NCI-H1694 (cell line): ENCODE data around the gene PIP4K2B.

Experiments used
- DNase-seq: peaks from one replicate; lab custom pipeline; 2025; lab: John Stamatoyannopoulos, UW

Gene PIP4K2B

GRCh38 chr17:38746004-38746848, 53.1 kb downstream of the PIP4K2B start:
- no peak for DNase-seq

DNA sequence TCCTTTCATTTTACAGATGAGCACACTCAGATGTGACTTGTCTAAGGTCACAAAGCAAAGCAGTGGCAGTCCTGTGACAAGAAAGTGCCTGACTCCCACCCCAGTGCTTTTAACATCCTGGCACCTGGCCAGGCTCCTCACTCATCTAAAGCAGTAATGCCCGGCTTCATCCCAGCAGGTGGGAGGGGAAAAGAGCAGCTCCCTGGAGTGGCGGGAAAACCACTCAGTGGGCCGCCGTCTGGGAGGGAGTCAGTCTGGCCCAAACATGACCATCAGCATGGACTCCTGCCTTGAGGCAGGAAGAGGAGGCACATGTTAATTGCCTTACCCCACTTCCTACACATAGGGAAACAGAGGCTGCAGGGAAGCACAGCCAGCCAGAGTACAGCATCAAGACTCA, 53.8 kb downstream of the PIP4K2B start:
- no peak for DNase-seq

- no peak for DNase-seq
Observed at GRCh38 chr17:38743556-38744171, 55.7 kb downstream of the PIP4K2B start.

- DNase-seq: peak; percentile 98
Observed at GRCh38 chr17:38742411-38743308, 56.7 kb downstream of the PIP4K2B start.

GRCh38 chr17:38741921-38742410, 57.4 kb downstream of the PIP4K2B start:
- DNase-seq: no peak

- no peak for DNase-seq
Observed at GRCh38 chr17:38741461-38741860, 57.9 kb downstream of the PIP4K2B start.

GRCh38 chr17:38740806-38741205, 58.5 kb downstream of the PIP4K2B start:
- no peak for DNase-seq

DNA sequence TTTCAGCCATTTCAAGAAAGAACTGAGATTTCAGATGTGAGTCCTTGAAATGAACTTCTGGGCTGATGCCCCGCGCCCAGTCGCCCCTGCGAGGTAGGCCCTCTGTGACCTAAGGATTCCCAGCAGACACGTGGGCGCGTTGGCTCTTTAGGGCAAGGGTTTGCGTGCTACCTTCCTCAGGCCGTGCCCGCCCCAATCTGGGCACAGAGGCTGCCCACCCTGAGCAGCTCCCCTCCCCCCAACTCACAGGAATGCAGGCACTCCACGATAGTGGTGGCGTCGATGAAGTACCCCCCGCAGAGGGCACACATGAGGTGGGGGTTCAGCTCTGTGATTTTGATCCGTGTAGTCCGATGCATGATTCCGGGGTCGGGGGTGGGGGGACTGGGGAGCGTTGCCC, 59.3 kb downstream of the PIP4K2B start:
- no peak for DNase-seq

- DNase-seq: no peak
Observed at GRCh38 chr17:38739305-38739704, 60.1 kb downstream of the PIP4K2B start.

- no peak for DNase-seq
Observed at GRCh38 chr17:38738686-38739085, 60.7 kb downstream of the PIP4K2B start.

- DNase-seq: no peak
Observed at GRCh38 chr17:38738007-38738662, 61.2 kb downstream of the PIP4K2B start.

DNA sequence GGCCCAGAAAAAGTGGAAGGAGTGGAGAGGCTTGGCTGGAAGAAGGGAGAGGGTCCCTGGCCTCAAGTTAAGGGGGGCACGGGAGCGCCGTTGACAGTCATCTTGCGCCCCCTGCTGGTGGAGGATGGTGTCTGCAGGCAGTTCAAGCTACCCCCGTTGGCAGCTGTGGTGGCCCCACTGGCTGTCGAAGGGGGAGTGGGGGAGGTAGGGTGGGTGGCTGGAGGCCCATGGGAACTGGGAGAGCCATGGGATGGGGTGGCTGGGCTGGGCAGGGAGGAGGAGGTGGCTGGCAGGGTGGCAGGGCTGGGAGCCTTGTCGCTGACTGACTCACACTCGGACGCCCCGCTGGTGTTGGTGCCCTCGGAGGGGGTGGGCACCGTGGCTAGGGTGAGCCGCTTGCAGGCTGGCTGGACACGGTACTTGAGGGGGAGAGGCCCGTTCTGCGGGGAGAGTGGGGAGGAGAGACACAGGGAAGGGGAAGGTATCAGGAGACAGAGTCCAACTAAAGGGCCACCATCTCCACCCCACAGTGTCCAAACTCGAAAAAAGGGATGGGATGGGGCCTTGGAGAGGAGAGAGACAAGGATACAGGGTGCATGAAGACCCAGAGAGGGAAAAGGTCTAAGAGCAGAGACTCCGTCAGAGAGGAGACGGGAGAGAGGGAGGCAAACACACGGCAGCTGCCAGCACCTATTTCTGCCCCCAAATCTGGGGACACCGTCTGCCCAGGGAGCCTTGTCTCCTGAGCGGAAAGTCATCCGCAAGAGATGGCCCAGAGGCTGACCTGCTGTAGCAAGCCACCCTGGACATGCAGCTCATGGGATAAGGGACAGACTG, 64.0 kb downstream of the PIP4K2B start:
- peak; percentile 51 for DNase-seq

DNA sequence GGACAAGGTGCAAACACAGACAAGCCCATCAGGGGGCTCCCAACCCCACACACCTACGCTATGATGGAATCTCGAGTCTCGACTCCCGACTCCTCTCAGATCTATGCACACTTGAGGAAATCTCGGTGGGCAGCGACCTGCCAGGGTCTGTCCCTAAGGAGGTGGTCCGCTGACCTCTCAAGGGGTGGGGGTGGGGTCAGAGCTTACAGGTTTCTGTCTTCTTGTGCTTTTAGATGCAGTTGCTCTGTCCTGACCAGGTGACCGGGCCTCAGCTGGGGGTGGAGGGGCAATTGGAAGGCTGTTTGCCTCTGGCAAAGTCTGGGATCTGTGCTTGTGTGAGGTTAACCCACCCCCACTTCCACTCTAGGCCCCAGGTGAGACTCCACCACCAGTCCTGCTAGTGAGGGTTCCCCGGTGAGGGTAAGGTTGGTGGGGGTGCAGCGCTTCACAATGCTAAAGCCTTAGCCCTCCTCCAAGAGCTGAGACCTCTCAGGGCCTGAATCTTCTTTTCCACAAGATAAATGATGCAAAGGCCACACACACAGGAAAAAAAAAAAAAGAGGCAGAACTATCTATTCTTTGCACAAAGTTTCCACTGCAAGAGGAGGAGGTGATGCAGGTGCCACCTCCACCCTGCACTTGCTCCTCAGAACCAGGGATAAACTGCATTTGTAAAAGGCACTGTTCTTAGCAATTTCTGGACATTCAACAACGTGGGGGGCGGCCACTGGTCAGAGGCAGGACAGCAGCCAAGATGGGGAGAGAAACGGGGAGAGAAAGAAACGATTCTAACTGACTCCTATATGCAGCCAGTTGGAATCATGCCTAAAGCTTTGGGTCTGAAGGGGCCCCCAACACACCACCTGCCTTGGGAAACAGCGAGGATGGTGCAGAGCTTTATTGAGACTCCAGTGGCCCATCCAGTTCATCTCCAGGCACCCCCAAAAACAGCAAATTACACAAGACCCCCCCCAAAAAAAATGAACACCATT, 65.1 kb downstream of the PIP4K2B start:
- no peak for DNase-seq

DNA sequence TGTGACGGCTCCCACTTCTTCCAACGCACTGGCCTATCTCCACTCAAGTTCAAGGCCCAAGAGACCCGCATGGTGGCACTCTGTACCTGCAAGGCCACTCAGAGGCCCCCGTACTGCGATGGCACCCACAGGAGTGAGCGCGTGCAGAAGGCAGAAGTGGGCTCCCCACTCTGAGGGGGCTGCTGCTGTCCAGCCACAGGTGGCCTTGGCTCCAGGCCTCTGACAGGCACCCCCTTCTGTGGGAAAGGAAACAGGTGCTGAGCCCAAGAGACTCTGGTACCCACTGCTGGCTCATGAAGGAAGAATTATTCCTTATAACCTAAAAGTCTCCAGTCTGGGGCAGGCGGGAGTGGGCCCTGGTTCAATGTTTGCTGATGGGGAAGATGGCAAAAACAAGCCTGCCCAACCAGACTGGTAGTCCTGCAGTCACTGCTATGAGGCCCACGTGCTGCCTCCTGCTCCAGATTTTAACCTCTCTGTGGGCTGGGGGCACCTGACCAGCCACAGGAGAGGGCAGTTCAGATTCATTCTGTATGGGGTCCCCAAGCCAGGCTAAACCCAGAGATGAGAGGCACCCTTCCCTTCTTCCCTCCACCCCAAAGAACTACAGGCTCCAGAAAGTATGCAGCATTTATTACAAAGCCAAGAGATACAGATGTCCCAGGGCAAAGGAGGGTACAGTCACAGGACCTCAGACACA, 65.9 kb downstream of the PIP4K2B start:
- DNase-seq: no peak

DNA sequence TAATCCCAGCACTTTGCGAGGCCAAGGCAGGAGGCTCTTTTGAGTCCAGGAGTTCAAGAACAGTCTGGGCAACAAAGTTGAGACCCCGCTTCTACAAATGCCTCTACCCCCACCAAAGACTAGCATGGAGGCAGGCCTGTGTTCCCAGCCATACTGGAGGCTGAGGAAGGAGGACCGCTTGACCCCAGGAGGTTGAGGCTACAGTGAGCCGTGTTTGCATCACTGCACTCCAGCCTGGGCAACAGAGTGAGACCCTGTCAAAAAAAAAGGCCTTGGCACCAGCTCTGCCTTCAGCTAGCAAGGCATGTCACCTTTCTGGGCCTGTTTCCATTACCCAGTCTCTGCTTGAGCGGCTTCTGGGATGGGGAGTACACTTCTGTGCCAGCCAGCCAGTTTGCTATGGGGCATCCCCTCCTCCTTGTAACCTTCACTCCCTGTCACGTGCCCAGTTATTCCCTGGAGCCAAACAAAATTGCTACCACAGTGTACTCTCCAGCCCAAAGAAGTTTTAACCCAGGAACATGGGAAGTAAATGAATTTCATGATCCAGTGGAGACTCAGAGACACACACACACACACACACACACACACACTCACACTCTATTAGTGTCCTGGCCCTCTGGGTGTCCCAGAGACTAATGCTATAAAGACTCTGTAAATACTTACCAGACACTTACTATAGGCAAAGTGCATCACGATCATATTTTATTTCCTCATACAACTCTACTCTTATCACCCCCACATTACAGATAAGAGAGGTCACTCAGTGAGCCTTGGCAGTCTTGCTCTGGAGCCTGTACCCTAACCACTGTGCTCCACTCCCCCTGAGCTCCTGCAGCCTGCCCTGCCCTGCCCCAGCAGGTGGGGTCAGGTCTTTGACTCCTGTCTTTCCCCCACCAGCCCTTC, 66.7 kb downstream of the PIP4K2B start:
- no peak for DNase-seq

DNA sequence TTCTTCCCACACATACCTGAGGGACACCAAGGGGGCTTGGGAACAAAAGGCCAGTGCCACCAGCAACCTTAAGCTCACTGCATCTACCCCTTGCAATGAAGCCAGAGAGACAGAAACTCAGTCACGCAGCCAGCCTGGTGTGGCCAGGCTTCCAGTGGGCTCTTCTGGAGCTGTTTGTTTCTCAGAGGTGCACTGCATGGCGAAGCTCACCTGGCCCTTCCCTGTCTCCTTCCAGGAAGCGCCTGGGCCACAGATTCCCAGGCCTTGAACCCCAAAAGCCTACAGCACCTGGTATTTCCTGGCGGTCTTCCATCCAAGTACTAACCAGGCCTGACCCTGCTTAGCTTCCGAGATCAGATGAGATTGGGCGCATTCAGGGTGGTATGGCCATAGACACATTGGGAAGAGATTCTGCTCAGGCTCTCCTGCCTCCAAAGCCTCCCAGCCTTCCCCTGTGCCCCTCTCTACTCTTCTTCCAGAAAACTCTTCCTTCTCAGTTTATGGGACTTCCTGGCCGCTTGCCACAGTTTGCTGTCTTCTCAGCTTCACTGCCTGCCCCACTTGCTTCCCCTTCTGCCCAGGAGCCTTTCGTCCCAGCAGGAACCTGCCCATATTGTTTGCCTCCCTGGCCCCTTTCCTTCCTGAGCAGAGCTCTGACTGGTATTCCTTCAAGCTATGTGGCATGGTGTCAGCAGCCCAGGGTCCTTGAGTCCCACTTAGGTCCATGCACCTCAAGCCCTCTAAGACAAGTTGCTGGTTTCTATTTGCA, 67.6 kb downstream of the PIP4K2B start:
- no peak for DNase-seq
